Measurements from ENCODE around the gene CDKL4. TPM values are rescaled to one million over a fixed set of nuclear protein-coding genes. Genes with fewer than 3 reads are reported as not detected.

The CDKL4 gene
- total and polyA plus RNA-seq, 2 of the 13 experiments (the other 11 are each of a cell fraction or from before 2014, with no cell fraction given), result 0.29 to 0.50 TPM

- TF ChIP-seq CERS6 (CRISPR knock-in tag; IDR thresholded peaks at IDR 0.05), result no peak
- no peak for TF ChIP-seq MNT (IDR thresholded peaks at IDR 0.05)
- TF ChIP-seq TARDBP (CRISPR knock-in tag; IDR thresholded peaks at IDR 0.05), result no peak
- TF ChIP-seq ZBTB40 (IDR thresholded peaks at IDR 0.05), result no peak
- no peak for TF ChIP-seq ZBTB40 (CRISPR knock-in tag; IDR thresholded peaks at IDR 0.05)
- no peak for TF ChIP-seq GLMP (CRISPR knock-in tag; IDR thresholded peaks at IDR 0.05; ENCODE audit: borderline replicate concordance)
- TF ChIP-seq CEBPB (IDR thresholded peaks at IDR 0.05; ENCODE audit: borderline replicate concordance, low read depth, low read length), result no peak
These were observed 107.0 kb downstream of the CDKL4 start (continued) for GRCh38 chr2:39136799-39137198.

Measured in HepG2 (cell line).